Pancreas (tissue), 10 donors: ENCODE results near the gene AGPAT4. TPM values are rescaled to one million over a fixed set of nuclear protein-coding genes. Genes with fewer than 3 reads are reported as not detected.
"Not testable (repeated sequence)": the region's sequence is repeated elsewhere in the genome, so short reads cannot be mapped to it uniquely, and the experiment has no call there.

Source experiments
- ATAC-seq, 4 donors: fragments of 200-7000 bp; cut with Tn5 transposase; one replicate each; pipeline versions ENCODE4 v1.8.0 to v1.9.1; 2020; ENCODE audit warnings: mild to moderate bottlenecking in 4 of 4, moderate library complexity in 4 of 4
- DNase-seq, 6 donors: peaks; one replicate each; pipeline ENCODE4 v3.0.0-alpha.2; 2020
- FAIRE-seq: peaks from 2 replicates; lab custom pipeline; 2012; peaks lifted over from hg19 to GRCh38; lab: Jason Lieb, UNC
- H3K27ac ChIP-seq, 4 donors: fragments of 200-600 bp; sonication (generic); 1 replicate in 3 of 4; 2 replicates in 1 of 4; pipeline versions ENCODE4 v1.5.0 to v1.8.0; 2020
- H3K27me3 ChIP-seq, 4 donors: fragments of 200-600 bp; one replicate each; pipeline ENCODE4 v1.8.0; 2021
- H3K36me3 ChIP-seq, 3 donors: fragments of 200-600 bp; sonication (generic) in 1 of 3; one replicate each; pipeline versions ENCODE4 v1.5.0 to v1.8.0; 2020 to 2021
- H3K4me1 ChIP-seq, 3 donors: fragments of 200-600 bp; one replicate each; pipeline ENCODE4 v1.8.0; 2021
- H3K4me3 ChIP-seq, 4 donors: fragments of 200-600 bp; sonication (generic) in 2 of 4; one replicate each; pipeline versions ENCODE4 v1.5.0 to v1.8.0; 2020 to 2021
- H3K9me3 ChIP-seq, 4 donors: fragments of 200-600 bp; one replicate each; pipeline ENCODE4 v1.8.0; 2021
- CTCF ChIP-seq, 4 donors: fragments of 200-600 bp; sonication (generic) in 3 of 4; IDR thresholded peaks; one replicate each; pipeline versions ENCODE4 v1.5.0 to v1.8.0; 2021; ENCODE audit warnings: antibody characterized with exemption in 4 of 4
- WGBS, 2 donors: extraction: QIAGEN DNeasy Blood & Tissue Kit; methylation state at CpG; one replicate each; pipeline ENCODE4 v1.1.7; 2013; 5-methylcytosine and 5-hydroxymethylcytosine counted together
- intact Hi-C, 3 donors: fragments of 100-400 bp; cut with DNase I; formaldehyde crosslinking; loops; one replicate each; pipeline versions ENCODE4 v1.11.1 to v1.14.2; 2022
- polyA plus RNA-seq, 2 donors: library from polyadenylated mRNA; stranded (reverse); fragments of 200-250 nt; gene quantifications; one replicate each; pipeline ENCODE4 v1.2.3, GENCODE V29; 2013
- total RNA-seq, 6 donors: library from RNA; stranded (reverse); fragmentation: NEBNext Ultra II Directional in 4 of 6; extraction: Animal tissue kit (Norgen Biotek cat#: 25700) in 4 of 6; gene quantifications; one replicate each; pipeline versions ENCODE4 v1.2.1 to v1.2.4, GENCODE V29; 2021 to 2023
- donor health status: healthy with polysubstance abuse.
- donor health status: DM: no; HTN: no; CAD: no; lungs with moderate emphysema.
- donor health status: DM: no; HTN: no; CAD: no.
- donor health status: control.
- donor health status: control.
- donor health status: Bipolar disorder and iron deficiency.
- donor health status: DM: yes; HTN: yes; CAD: no.
- donor health status: DM: no; HTN: no; CAD: no.
- donor health status: DM: no; HTN: no; CAD: no.
- donor health status: DM: yes; HTN: yes; CAD: no.

Gene AGPAT4
- total and polyA plus RNA-seq, 8 donors: 1.6 to 6.4 (median 2.3) TPM

GRCh38 chr6:161313940-161314509 is 40.2 kb upstream of the AGPAT4 start:
- Histone ChIP-seq H3K4me3 (no peak overlapping the region), H3K36me3 (no peaks in the 10 kb centered on the region), H3K27me3 (no peaks in the 10 kb centered on the region), H3K27ac (no peak overlapping the region), H3K9me3 (no peaks in the 10 kb centered on the region), H3K4me1 (no peaks in the 10 kb centered on the region)
- intact Hi-C loops: no loop called here
- TF ChIP-seq CTCF (IDR thresholded peaks at IDR 0.05): no peak
- 78 to 79% methylated on average over 6 of the region's 6 CpGs for WGBS, 2 donors
- DNase-seq: no peak
- FAIRE-seq: no peak
- ATAC-seq: no peak

- ATAC-seq, H3K4me3 ChIP-seq, H3K27me3 ChIP-seq, DNase-seq, intact Hi-C loops, H3K27ac ChIP-seq, H3K9me3 ChIP-seq, H3K36me3 ChIP-seq, H3K4me1 ChIP-seq, FAIRE-seq: not testable (repeated sequence)
- WGBS, 2 donors: 50 to 56% methylated on average over 3 of the region's 3 CpGs
Measured at GRCh38 chr6:161313475-161313874, 39.6 kb upstream of the AGPAT4 start.

GRCh38 chr6:161309774-161310173 is 35.9 kb upstream of the AGPAT4 start:
- DNase-seq, intact Hi-C loops, FAIRE-seq, H3K36me3 ChIP-seq, H3K27me3 ChIP-seq, H3K4me3 ChIP-seq, H3K4me1 ChIP-seq, ATAC-seq, H3K9me3 ChIP-seq, H3K27ac ChIP-seq: not testable (repeated sequence)
- whole genome bisulfite sequencing, 2 donors: 77 to 87% methylated on average over 7 of the region's 7 CpGs

GRCh38 chr6:161308075-161308655 is 34.3 kb upstream of the AGPAT4 start:
- Histone ChIP-seq H3K27me3 (no peaks in the 10 kb centered on the region), H3K36me3 (no peaks in the 10 kb centered on the region), H3K27ac (no peak overlapping the region), H3K9me3 (no peaks in the 10 kb centered on the region), H3K4me3 (no peak overlapping the region), H3K4me1 (no peaks in the 10 kb centered on the region)
- no peak for TF ChIP-seq CTCF (IDR thresholded peaks at IDR 0.05)
- ATAC-seq (no peak), DNase-seq (no peak), FAIRE-seq (no peak)
- intact Hi-C loops: no loop called here
- 78 to 83% methylated on average over 10 of the region's 10 CpGs for WGBS, 2 donors

GRCh38 chr6:161305860-161306259 is 32.0 kb upstream of the AGPAT4 start:
- FAIRE-seq (no peak), DNase-seq (no peak), ATAC-seq (no peak)
- H3K27me3 ChIP-seq: no peaks in the 10 kb centered on the region
- intact Hi-C loops: no loop called here
- WGBS, 2 donors: 60 to 86% methylated on average over 4 of the region's 4 CpGs
- no peaks in the 10 kb centered on the region for H3K4me1 ChIP-seq
- no peaks in the 10 kb centered on the region for H3K36me3 ChIP-seq
- TF ChIP-seq CTCF (IDR thresholded peaks at IDR 0.05): no peak
- H3K27ac ChIP-seq: no peak overlapping the region
- H3K9me3 ChIP-seq: no peaks in the 10 kb centered on the region
- H3K4me3 ChIP-seq: no peak overlapping the region

GRCh38 chr6:161303628-161304340 is 29.9 kb upstream of the AGPAT4 start:
- H3K36me3 ChIP-seq: no peaks in the 10 kb centered on the region
- intact Hi-C loops: no loop called here
- WGBS, 2 donors: 89 to 94% methylated on average over 16 of the region's 16 CpGs
- no peak overlapping the region for H3K27ac ChIP-seq
- ATAC-seq (no peak), DNase-seq (no peak), FAIRE-seq (no peak)
- H3K27me3 ChIP-seq: no peaks in the 10 kb centered on the region
- TF ChIP-seq CTCF (IDR thresholded peaks at IDR 0.05): no peak
- H3K4me1 ChIP-seq: no peaks in the 10 kb centered on the region
- no peaks in the 10 kb centered on the region for H3K9me3 ChIP-seq
- no peak overlapping the region for H3K4me3 ChIP-seq
